ENCODE results near the gene EPM2A.
"Not testable (repeated sequence)": the region's sequence is repeated elsewhere in the genome, so short reads cannot be mapped to it uniquely, and the experiment has no call there.

EPM2A gene

DNA sequence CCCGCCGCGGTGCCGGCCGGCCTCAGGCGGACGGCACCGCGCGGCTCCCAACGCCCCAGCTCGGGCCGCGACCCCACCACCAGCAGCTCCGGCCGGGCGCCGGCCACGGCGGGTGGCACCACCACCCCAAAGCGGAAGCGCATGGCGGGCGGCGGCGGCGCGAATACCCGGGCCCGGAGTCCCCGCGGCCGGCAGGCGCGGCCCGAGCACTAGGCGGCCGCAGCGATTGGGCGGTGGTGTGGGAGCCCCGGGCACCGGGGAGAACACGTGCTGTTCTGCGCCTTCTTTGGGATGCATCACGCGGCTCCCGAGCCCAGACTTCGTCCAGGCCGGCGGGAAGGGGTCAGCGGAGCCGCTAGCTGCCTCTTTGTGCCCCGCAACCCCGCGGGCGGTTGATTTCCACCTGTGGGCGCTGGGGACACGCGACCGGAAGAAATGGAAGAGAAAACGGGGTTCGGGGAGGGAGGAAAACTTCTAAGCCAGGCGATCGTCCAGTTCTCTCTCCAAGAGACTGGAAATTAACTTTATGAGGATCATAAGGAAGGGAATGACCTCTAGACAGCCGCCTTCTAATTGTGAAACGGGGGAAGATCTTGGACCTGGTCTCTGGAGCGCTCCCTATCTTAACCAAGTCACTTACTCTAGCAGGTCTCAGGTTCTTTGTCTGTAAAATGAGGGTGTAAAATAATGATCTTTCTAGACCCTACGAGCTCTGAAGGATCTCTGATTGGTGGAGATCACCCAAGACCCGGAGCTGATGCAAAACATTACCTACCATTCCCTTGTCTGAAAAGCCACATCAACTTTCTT, at the start of gene EPM2A:
Gene EPM2A (minus strand): TSS at position 165 of the 810 bp plus-strand sequence. CDS start 22 bp downstream, at position 143.
- DNase-seq (ENCODE audit: low spot score) = peak; percentile 79

DNA sequence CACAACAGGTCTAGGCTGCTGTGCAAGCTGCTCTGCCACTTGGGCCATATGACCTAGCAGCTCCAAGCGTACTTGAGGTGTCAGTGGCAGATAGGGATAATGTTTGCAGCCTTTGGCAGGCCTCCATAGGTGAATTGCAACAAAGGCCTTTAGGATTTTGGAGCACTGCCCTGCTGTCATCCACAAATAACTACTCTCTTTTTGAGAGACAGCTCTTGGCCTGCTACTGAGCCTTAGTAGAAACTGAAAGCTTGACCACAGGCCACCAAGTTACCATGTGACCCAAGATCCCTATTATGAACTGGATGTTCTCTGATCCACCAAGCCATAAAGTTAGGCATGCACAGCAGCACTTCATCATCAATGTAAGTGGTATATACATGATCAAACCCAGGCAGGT, 49.4 kb upstream of the EPM2A start:
- DNase-seq (ENCODE audit: low spot score) = no peak

DNA sequence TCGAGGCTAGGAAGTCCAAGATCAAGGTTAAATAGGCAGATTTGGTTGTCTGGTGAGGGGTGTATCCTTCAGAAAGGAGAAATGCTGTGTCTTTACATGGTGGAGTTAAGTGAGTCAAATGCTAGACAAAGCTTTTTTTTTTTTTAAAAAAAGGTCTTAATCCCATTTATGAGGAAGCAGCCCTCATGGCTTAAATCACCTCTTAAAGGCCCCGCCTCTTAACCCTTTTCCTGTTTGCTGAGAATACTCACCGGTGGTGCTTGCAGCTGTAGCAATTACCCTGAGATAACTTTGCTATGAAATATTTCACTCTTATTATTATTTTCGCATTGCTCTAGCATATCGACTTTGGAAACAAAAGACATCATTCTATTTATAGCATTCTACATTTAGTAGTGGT, 48.5 kb upstream of the EPM2A start:
- no peak for DNase-seq (ENCODE audit: low spot score)

DNA sequence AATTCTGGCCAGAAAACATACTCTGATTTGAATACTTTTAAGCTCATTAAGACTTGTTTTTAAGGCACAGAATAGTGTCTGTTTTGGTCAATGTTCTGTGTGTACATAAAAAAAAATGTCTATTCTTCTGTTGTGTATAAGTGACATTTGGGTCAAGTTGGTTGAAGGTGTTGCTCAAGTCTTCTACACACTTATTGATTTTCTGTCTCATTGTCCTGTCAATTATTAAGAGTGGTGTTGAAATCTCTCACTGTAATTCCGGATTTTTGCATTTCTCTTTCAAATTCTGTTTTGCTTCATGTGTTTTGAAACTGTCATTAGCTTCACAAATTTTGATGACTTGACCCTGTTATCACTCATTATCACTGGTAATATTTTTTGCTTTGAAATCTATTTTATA, 37.5 kb upstream of the EPM2A start:
- no peak for DNase-seq (ENCODE audit: low spot score)

DNA sequence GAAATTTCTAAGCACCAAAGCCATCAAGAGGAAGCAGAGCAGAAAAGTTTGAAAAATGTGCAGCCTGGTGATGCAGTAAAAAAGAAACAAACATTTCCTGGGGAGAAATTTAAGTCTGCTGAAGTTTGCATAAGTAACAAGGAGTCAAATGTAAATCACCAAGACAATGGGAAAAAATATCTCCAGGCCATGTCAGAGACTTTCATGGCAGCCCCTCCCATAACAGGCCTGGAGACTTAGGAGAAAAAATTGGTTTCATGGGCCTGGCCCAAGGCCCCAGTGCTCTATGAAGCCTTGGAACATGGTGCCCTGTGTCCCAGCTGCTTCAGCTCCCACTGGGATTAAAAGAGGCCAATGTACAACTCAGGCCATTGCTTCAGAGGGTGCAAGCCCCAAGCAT, 30.1 kb upstream of the EPM2A start:
- no peak for DNase-seq (ENCODE audit: low spot score)

DNA sequence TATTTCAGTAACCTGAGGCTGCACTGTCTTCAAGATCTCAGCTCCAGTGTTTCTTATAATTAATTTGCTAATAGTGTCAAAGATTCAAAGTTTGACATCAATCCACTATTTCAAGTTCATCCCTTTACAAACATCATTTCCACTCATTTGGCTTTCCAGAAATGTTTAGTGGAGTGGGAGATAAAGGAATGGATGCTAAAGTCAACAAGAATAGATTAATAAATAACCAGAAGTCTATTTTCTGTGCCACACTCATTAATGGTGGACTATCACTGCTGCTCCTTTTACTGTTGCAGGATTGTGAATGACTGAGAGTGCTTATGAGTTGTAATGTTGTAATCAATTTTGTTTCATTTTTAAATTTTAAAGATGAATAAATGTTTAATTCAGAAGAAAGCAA, 28.4 kb upstream of the EPM2A start:
- no peak for DNase-seq (ENCODE audit: low spot score)

DNA sequence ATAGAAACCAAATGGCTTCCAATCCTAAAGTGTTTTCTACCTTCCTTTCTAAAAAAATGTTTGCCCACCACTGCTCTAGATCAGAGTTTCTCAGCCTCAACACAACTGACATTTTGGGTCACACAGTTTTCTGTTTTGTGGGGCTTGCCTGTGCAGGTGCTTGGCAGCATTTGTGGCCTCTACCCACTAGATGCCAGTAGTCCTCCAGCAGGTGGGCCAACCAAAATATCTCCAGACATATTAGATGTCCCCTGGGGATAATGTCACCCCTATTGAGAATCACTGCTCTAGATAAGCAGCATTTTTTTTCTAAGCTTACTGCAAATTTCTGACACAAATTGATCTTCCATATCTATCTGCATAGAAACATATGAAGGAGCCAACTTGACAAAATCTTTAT, 26.3 kb upstream of the EPM2A start:
- DNase-seq (ENCODE audit: low spot score) = no peak

DNA sequence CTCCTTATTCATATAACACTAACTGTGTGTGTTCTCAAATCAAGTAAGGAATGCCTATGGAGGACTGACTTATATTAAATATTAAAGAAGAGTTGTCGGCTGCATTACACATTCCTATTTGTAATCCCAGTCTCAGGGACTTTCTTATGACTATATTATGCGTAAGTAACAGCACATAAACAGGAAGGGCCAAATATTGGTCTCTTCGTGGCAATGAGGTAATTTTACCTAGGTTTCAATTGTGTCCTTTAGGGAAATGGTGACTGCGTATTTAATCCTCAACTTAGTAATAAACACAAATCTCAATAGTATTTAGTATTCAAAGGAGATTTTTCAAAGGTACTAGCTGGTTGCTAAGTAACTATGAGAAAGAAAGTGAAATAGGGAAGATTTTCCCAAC, 22.8 kb upstream of the EPM2A start:
- DNase-seq (ENCODE audit: low spot score) = no peak

DNA sequence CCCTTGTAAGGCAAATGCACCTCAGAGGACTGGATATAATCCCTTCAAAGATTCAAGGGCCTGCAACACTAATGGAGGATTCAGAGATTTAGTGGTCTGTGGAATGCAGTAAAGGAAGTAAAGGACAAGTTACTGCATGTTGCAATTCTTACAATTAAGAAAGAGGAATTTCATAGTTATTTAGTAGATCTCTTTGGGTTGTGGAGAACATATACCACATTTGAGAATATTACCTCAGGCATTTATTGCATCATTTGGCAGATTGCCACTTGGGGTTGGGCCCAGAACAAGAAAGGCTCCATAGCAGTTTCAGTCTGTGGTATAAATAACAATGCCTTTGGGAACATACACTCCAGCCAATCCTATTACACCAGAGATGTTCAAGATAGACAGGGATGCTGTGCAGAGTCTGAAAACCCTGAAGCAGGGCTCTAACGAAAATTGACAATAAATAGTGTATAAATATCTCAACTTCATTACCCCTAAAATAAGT, 20.9 kb upstream of the EPM2A start:
- no peak for DNase-seq (ENCODE audit: low spot score)

DNA sequence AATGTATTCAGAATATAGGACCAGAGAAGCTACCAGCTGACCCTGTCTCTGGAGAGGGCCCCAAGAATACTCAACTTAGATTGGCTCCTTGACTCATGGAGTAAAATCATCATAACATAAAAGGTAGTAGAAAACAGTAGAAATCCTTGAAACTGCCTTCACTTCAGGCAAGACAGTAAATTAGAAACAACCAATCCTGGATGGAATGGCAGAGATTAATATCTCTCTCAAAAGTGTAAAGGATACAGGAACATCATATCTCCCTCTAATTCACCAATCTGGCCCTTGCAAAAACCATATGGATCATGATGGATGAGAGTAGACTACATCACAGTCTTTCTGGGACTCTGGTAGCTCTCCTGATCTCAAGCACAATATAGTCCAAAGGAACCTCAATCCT, 20.4 kb upstream of the EPM2A start:
- no peak for DNase-seq (ENCODE audit: low spot score)

DNA sequence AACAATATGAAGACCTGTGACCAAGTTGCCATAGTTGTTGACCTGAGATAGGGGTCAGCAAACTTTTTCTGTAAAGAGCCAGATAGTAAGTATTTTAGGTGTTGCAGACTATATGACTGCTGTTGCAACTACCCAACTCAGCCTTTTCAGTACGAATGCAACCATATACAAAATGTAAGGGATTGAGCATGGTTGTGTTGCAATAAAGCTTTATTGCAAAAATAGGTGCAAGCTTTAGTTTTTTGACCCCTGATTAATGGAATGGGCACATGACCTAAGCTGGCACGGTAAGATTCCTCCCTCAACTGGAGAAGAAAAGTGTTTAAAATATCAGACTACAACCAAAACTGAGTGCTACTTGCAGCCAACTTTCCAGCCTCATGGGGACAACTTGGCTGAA, 17.3 kb upstream of the EPM2A start:
- DNase-seq (ENCODE audit: low spot score) = no peak

DNA sequence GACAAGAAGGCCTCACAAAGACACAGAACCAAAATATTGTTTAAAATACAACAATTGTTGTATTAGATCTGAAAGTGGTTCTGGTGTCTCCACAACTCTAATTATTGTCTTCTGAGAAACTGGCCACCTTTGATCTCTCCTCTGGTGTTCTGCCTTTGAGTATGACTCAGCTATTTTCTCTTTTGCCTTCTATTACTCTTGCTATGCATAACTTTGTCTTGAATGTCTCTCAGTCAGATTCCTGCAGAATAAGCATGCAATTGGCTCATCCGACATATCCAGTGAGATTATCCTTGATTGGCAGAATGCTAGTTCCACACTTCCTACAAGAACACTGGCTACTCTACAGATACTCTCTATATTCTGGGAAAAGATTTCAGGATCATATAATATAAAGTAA, 14.3 kb upstream of the EPM2A start:
- DNase-seq (ENCODE audit: low spot score) = no peak

DNA sequence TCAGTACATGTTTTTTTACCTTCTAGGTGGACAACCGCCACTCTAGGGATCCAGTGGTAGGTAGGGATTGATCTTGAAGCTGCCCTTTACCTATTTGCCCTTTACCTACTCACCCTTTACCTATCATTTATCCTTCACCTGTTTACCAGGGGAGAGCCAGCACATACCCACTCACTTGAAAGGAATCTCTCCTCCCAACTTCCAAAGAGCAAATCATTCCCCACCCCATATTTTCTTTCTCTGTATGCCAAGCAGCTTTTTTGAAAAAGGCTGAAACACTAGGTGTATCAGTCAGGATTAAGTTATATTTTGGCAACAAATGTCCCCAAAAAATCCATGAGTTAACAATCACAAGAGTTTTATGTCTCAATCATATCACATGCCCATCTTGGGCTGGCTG, 10.5 kb upstream of the EPM2A start:
- no peak for DNase-seq (ENCODE audit: low spot score)

DNA sequence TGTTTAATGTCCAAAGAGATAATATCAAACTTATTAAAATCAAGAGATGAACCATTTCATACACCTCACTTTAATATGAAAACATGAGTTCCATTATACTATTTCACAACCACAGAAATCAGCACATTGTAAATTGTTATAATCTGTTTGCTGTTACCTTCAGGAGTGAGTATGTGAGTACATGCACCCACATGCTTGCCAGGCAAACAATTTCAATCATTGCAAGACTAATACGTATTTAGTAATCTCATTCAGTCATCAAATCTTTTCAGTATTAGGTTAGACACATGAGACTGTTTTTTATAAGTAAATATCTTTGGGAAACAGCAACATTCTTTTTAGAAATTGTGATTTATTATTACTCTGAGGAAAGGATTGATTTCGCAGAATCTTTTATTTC, 9.3 kb upstream of the EPM2A start:
- DNase-seq (ENCODE audit: low spot score) = no peak

DNA sequence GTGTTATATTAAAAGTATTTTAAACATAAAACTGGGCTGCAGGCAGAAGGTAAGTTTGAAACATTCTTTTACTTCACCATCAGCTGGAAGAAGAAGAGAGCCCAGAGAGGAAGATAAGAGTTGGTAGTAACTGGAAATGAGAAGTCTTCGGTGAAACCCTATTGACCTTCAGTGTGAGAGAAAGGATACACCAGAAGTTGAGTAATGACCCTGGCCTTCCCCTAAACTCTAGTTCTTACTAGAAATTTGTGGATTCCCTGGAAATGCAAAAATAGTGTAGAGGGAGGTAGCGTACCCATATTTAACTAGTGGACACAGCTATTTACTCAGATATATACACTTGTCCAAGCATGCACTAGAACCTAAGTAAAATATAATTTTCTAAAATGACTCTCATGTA, 8.0 kb upstream of the EPM2A start:
- DNase-seq (ENCODE audit: low spot score) = no peak

DNA sequence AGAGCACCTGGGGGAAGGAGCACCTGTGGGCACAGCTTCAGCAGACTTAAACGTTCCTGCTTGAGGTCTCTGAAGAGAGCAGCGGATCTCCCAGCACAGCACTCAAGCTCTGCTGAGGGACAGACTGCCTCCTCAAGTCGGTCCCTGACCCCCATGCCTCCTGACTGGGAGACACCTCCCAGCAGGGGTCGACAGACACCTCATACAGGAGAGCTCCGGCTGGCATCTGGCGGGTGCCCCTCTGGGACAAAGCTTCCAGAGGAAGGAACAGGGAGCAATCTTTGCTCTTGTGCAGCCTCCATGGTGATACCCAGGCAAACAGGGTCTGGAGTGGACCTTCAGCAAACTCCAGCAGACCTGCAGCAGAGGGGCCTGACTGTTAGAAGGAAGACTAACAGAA, 7.2 kb upstream of the EPM2A start:
- not testable (repeated sequence) for DNase-seq (ENCODE audit: low spot score)

DNA sequence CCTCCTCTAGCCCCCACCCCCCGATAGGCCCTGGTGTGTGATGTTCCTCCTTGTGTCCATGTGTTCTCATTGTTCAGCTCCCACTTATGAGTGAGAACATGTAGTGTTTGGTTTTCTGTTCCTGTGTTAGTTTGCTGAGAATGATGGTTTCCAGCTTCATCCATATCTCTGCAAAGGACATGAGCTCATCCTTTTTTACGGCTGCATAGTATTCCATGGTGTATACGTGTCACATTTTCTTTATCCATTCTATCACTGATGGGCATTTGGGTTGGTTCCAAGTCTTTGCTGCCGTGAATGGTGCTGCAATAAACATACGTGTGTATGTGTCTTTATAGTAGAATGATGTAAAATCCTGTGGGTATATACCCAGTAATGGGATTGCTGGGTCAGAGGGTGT, 4.4 kb upstream of the EPM2A start:
- DNase-seq (ENCODE audit: low spot score) = not testable (repeated sequence)

DNA sequence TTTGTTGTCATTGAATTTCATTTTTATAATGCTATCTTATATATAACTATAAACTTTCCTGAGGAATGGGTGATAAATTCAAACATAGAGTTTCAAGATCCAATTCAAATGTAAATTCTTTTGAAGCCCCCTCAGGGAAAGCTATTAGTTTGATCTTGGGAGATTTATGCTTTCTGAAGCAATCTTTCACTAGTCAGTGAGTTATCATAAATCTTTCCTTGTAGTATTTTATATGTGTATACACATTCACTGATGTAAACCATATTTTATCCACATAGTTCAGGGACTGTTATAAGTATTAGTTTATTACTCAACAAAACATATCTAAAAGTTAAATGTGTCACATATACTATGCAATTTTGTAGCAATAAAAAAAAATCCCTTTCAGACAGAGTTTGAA, 2.9 kb upstream of the EPM2A start:
- DNase-seq (ENCODE audit: low spot score) = no peak

DNA sequence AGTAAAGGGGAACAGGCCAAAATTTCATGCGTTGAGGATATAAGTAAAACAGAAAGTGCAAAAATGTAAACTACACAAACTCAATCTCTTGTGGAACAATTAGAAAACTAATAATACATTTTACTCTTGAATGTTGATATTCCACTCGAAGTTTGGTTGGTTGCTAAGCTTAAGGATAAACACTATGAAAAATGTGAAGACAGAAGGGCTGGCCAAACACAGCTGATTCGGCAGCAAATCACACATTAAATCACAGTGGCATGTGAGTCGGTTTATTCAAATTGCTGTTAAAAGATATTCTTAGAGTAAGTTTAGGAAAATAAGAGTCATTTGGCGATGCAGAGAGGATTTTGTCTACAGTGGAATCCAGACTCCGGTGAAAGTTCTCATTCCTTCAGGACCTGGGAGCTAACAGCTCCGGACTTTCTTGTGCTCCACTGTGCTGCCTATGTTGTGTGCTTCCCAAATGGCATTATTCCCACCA, 1.4 kb upstream of the EPM2A start:
- DNase-seq (ENCODE audit: low spot score) = peak; percentile 30

DNA sequence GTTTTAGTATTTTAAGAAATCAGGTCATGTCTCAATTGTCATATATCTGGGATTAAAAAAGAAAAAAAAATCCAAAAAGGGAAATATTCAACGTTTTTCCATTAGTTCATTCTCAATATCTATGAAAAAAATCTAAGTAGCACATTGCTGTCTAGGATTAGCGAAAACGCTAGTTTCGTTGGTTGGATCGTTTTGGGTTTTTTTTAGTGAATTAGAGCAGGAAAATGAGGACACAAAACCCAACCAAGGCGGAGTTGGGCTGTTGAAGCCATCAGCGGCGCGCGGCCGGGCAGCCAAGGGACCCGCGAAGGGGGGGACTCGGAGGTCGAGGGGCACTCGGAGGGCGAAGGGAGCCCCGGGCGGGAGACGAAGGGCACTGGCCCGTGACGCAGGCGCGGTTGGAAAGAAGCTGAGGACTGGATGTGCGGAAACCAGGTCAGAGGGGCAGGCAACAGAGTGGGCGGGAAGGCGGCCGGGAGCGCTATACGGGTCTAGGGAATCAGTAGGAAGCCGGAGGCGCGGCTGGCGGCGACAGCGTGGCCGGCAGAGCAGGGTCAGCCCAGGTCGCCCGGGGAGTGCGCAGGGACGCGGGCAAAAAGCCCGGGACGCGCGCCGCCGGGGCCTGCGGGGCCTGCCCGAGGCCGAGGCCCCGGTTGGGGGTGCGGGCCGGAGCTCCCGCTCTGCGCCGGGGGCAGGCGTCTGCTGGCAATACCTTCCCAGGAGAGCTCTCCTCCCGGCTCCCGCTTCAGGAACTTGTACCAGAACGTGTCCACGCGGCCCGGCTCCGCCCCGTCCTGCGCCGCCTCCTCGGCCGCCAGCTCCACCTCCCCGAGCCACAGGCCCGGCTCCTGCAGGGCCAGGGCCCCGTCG, 599 bp downstream of the EPM2A start:
- peak; percentile 87 for DNase-seq (ENCODE audit: low spot score)

DNA sequence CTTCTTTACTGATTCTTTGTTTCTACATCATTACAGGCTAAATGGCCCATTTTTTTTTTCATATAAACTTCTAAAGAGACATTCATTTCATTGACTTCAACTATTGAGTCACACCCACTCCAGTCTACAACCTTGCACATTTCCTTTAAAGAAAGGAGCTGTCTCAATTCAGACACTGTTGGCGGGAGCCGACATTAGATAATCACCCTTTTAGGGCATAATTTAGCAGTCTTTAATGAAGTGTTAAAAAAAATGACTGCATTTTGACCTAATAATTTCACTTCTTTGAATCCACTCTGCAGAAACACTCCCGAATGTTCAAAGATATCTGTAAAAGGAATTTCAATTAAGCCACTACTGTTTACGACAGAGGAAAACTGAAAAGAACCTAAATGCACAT, 1.5 kb downstream of the EPM2A start:
- peak; percentile 17 for DNase-seq (ENCODE audit: low spot score)

DNA sequence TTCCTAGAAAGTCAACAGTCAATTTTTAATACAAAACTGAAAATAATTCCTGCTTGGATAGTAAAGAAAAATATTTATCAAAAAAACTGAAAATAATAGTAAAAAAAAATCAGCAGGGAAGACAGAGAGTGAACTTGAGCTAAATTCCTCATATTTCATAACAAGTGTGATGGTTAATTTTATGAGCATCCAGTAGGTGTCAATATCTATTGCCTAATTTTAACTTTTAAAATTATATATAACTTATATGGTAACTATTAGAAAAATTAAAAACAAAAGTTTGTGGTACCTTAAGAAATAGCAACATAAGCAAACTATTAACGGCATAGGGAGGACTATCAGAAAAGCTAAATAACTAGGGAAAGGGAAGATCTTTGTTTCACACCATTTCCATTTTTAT, 2.1 kb downstream of the EPM2A start:
- no peak for DNase-seq (ENCODE audit: low spot score)

DNA sequence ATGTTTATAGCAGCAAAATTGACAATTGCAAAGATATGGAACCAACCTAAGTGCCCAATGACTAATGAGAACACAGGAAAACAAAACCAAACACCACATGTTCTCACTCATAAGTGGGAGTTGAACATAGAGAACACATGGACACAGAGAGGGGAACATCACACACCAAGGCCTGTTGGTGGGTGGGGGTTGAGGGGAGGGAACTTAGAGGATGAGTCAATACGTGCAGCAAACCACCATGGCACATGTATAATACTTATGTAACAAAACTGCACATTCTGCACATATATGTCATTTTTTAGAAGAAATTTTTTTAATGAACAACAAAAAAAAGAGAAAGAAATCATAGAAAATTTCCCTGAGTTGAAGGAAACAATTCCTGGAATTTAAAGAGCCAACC, 3.9 kb downstream of the EPM2A start:
- no peak for DNase-seq (ENCODE audit: low spot score)
